Kidney (tissue), 14 donors: ENCODE results near the gene PPP2R3B. TPM values are rescaled to one million over a fixed set of nuclear protein-coding genes. Genes with fewer than 3 reads are reported as not detected.

Source experiments
- DNase-seq, 5 donors: peaks; one replicate each; pipeline ENCODE4 v3.0.0-alpha.2; 2013 to 2020
- FAIRE-seq: peaks from 2 replicates; lab custom pipeline; 2012; peaks lifted over from hg19 to GRCh38; lab: Jason Lieb, UNC
- H3K27ac ChIP-seq, 2 donors: one replicate each; pipeline ENCODE4 v1.7.0; 2013; ENCODE audit warnings: low read depth in 2 of 2, low read length in 2 of 2, inconsistent platforms in 1 of 2
- H3K27me3 ChIP-seq: one replicate; pipeline ENCODE4 v1.7.1; 2013; ENCODE audit warnings: low read length, inconsistent platforms; ENCODE audit not compliant: control insufficient read depth, insufficient read depth
- H3K36me3 ChIP-seq, 3 donors: one replicate each; pipeline versions ENCODE4 v1.7.0 to v1.7.1; 2013; ENCODE audit warnings: low read length in 3 of 3, control low read depth in 1 of 3, inconsistent platforms in 1 of 3; ENCODE audit not compliant: insufficient read depth in 3 of 3, control insufficient read depth in 2 of 3
- H3K4me1 ChIP-seq, 3 donors: one replicate each; pipeline versions ENCODE4 v1.7.0 to v1.7.1; 2013; ENCODE audit warnings: low read length in 3 of 3, inconsistent platforms in 1 of 3, low read depth in 1 of 3; ENCODE audit not compliant: control insufficient read depth in 2 of 3, insufficient read depth in 2 of 3
- H3K4me3 ChIP-seq, 3 donors: one replicate each; pipeline versions ENCODE4 v1.7.0 to v1.8.1; 2013; ENCODE audit warnings: low read length in 3 of 3, control low read depth in 1 of 3, inconsistent platforms in 1 of 3
- H3K9ac ChIP-seq, 3 donors: one replicate each; pipeline versions ENCODE4 v1.7.0 to v1.7.1; 2013; ENCODE audit warnings: low read length in 3 of 3, control low read depth in 1 of 3, inconsistent platforms in 1 of 3
- H3K9me3 ChIP-seq, 3 donors: one replicate each; pipeline versions ENCODE4 v1.7.0 to v1.7.1; 2013; ENCODE audit warnings: low read length in 3 of 3, control low read depth in 1 of 3, inconsistent platforms in 1 of 3; ENCODE audit not compliant: control insufficient read depth in 2 of 3, insufficient read depth in 1 of 3
- CTCF ChIP-seq: IDR thresholded peaks from 3 replicates; pipeline ENCODE4 v1.5.1; 2012; ENCODE audit warnings: mild to moderate bottlenecking, moderate library complexity, borderline replicate concordance; ENCODE audit not compliant: insufficient read depth; ENCODE audit errors: extremely low read depth
- intact Hi-C: fragments of 100-400 bp; cut with DNase I; formaldehyde crosslinking; loops from one replicate; pipeline ENCODE4 v1.11.1; 2022
- polyA plus RNA-seq: library from polyadenylated mRNA; stranded (reverse); fragments of 350-450 nt; fragmentation: Illumina TruSeq; extraction: RNeasy Lipid Tissue Mini Kit (QIAGEN cat#74804); gene quantifications from one replicate; pipeline ENCODE4 v1.2.3, GENCODE V29; 2014; ENCODE audit warnings: low read depth, low replicate concordance; ENCODE audit not compliant: insufficient read depth
- total RNA-seq: library from RNA; stranded (reverse); fragmentation: NEBNext Ultra II Directional; extraction: Animal tissue kit (Norgen Biotek cat#: 25700); gene quantifications from one replicate; pipeline ENCODE4 v1.2.1, GENCODE V29; 2021
- donor health status: control.
- donor health status: control.
- donor health status: control.
- donor health status: control.
- donor health status: control.
- donor health status: DM: yes; HTN: yes; CAD: no.
- donor health status: Normal renal cell carcinoma (clear cell type).

Gene PPP2R3B
- total and polyA plus RNA-seq, 2 donors from 2014 or later, result 14.1 to 14.4 TPM

- FAIRE-seq (no peak), DNase-seq (peak in 1 of 5 donors; percentile 71)
- H3K9ac ChIP-seq, result no peak overlapping the region
- no peaks in the 10 kb centered on the region for H3K27me3 ChIP-seq
- intact Hi-C loops, result no loop called here
- peaks cover 0 to under 1% (median 0%) of the 10 kb centered on the region in 3 donors for H3K4me1 ChIP-seq
- no peak overlapping the region for H3K27ac ChIP-seq
- no peak overlapping the region for H3K4me3 ChIP-seq
- peaks cover 6 to 27% (median 16%) of the 10 kb centered on the region in 3 donors for H3K36me3 ChIP-seq
- H3K9me3 ChIP-seq, result no peaks in the 10 kb centered on the region
- no peak for TF ChIP-seq CTCF
Measured at GRCh38 chrX:314781-315595, 71.7 kb downstream of the PPP2R3B start.

- DNase-seq (peak in 1 of 5 donors; percentile 79), FAIRE-seq (no peak)
- no peaks in the 10 kb centered on the region for H3K4me1 ChIP-seq
- H3K27ac ChIP-seq, result no peak overlapping the region
- H3K27me3 ChIP-seq, result no peaks in the 10 kb centered on the region
- H3K36me3 ChIP-seq, result peaks cover 6 to 27% (median 17%) of the 10 kb centered on the region in 3 donors
- no peak overlapping the region for H3K9ac ChIP-seq
- no peak overlapping the region for H3K4me3 ChIP-seq
- H3K9me3 ChIP-seq, result no peaks in the 10 kb centered on the region
- intact Hi-C loops, result no loop called here
- no peak for TF ChIP-seq CTCF
Measured at GRCh38 chrX:314049-314448, 72.7 kb downstream of the PPP2R3B start.

- Histone ChIP-seq H3K4me1 (no peaks in the 10 kb centered on the region), H3K9me3 (no peaks in the 10 kb centered on the region), H3K4me3 (no peak overlapping the region), H3K36me3 (peaks cover 6 to 27% (median 19%) of the 10 kb centered on the region in 3 donors), H3K27ac (no peak overlapping the region), H3K9ac (no peak overlapping the region), H3K27me3 (no peaks in the 10 kb centered on the region)
- DNase-seq (peak in 1 of 5 donors; percentile 15), FAIRE-seq (no peak)
- TF ChIP-seq CTCF, result no peak
- intact Hi-C loops, result no loop called here
Measured at GRCh38 chrX:313546-313945, 73.2 kb downstream of the PPP2R3B start.
